HepG2 (cell line): ENCODE measurements around the gene MRPL20. TPM values are rescaled to one million over a fixed set of nuclear protein-coding genes. Genes with fewer than 3 reads are reported as not detected.

ENCODE experiments used
- BHLHE40 ChIP-seq: IDR thresholded peaks from 2 replicates; pipeline ENCODE4 v1.6.1; 2011; ENCODE audit warnings: low read length, improper control_type of control experiment
- CBX2 ChIP-seq, 2 experiments: fragments of 200-600 bp in 1 of 2; sonication (generic); formaldehyde crosslinking in 1 of 2; IDR thresholded peaks; 2 replicates each; pipeline versions ENCODE4 v1.7.0 to v1.8.1; 2018 to 2022; ENCODE audit warnings: low read depth in 2 of 2, low read length in 1 of 2, mild to moderate bottlenecking in 1 of 2, missing genetic modification reagents in 1 of 2
- GABPB1 ChIP-seq: IDR thresholded peaks from 2 replicates; pipeline ENCODE4 v1.6.1; 2016; ENCODE audit warnings: mild to moderate bottlenecking, missing genetic modification reagents, moderate library complexity, missing compliant biosample characterization
- HOXA3 ChIP-seq: sonication (generic); formaldehyde crosslinking; IDR thresholded peaks from 2 replicates; pipeline ENCODE4 v1.5.0; 2020; ENCODE audit warnings: missing genetic modification reagents
- HOXA5 ChIP-seq: sonication (generic); formaldehyde crosslinking; IDR thresholded peaks from 2 replicates; pipeline ENCODE4 v1.4.0; 2020; ENCODE audit warnings: missing genetic modification reagents
- HOXA9 ChIP-seq: sonication (generic); formaldehyde crosslinking; IDR thresholded peaks from 2 replicates; pipeline ENCODE4 v1.8.1; 2022; ENCODE audit warnings: missing genetic modification reagents, mild to moderate bottlenecking, moderate library complexity, borderline replicate concordance
- KDM1A ChIP-seq: IDR thresholded peaks from 2 replicates; pipeline ENCODE4 v1.6.1; 2016; ENCODE audit warnings: missing compliant biosample characterization
- MAFG ChIP-seq: sonication (generic); formaldehyde crosslinking; IDR thresholded peaks from 2 replicates; pipeline ENCODE4 v1.5.1; 2020; ENCODE audit warnings: mild to moderate bottlenecking, missing genetic modification reagents
- NCOA2 ChIP-seq: sonication (generic); formaldehyde crosslinking; IDR thresholded peaks from 2 replicates; pipeline ENCODE4 v1.8.0; 2022; ENCODE audit warnings: inconsistent platforms
- NFYC ChIP-seq: IDR thresholded peaks from 2 replicates; pipeline ENCODE4 v1.6.1; 2016; ENCODE audit warnings: missing genetic modification reagents, missing compliant biosample characterization
- PITX1 ChIP-seq: sonication (generic); formaldehyde crosslinking; IDR thresholded peaks from 2 replicates; pipeline ENCODE4 v1.5.1; 2020; ENCODE audit warnings: mild to moderate bottlenecking, missing genetic modification reagents
- RAD21 ChIP-seq: fragments of 450-650 bp; formaldehyde crosslinking; IDR thresholded peaks from 2 replicates; pipeline ENCODE4 v1.5.0; 2020; ENCODE audit warnings: mild to moderate bottlenecking
- SP4 ChIP-seq: sonication (generic); formaldehyde crosslinking; IDR thresholded peaks from 2 replicates; pipeline ENCODE4 v1.8.1; 2023; ENCODE audit warnings: mild to moderate bottlenecking, missing genetic modification reagents
- SSRP1 ChIP-seq: IDR thresholded peaks from 2 replicates; pipeline ENCODE4 v1.6.1; 2016; ENCODE audit warnings: control low read depth
- ZBTB42 ChIP-seq: sonication (generic); formaldehyde crosslinking; IDR thresholded peaks from 2 replicates; pipeline ENCODE4 v1.5.0; 2020; ENCODE audit warnings: mild to moderate bottlenecking, missing genetic modification reagents
- ZFP1 ChIP-seq: IDR thresholded peaks from 2 replicates; pipeline ENCODE4 v1.6.1; 2016
- ZFP37 ChIP-seq: sonication (generic); formaldehyde crosslinking; IDR thresholded peaks from 2 replicates; pipeline ENCODE4 v1.4.0; 2020; ENCODE audit warnings: missing genetic modification reagents, borderline replicate concordance
- ZNF10 ChIP-seq: sonication (generic); formaldehyde crosslinking; IDR thresholded peaks from 2 replicates; pipeline ENCODE4 v1.4.0; 2020; ENCODE audit warnings: mild to moderate bottlenecking, low read depth, missing genetic modification reagents, borderline replicate concordance
- ZNF30 ChIP-seq: sonication (generic); formaldehyde crosslinking; IDR thresholded peaks from 2 replicates; pipeline ENCODE4 v1.5.0; 2020; ENCODE audit warnings: mild to moderate bottlenecking, missing genetic modification reagents
- ZNF329 ChIP-seq: sonication (generic); formaldehyde crosslinking; IDR thresholded peaks from 2 replicates; pipeline ENCODE4 v1.9.0; 2021; ENCODE audit warnings: low read depth, mild to moderate bottlenecking, missing genetic modification reagents
- ZNF383 ChIP-seq: sonication (generic); formaldehyde crosslinking; IDR thresholded peaks from 2 replicates; pipeline ENCODE4 v1.4.0; 2020; ENCODE audit warnings: missing genetic modification reagents, mild to moderate bottlenecking, borderline replicate concordance
- ZSCAN30 ChIP-seq: sonication (generic); formaldehyde crosslinking; IDR thresholded peaks from 2 replicates; pipeline ENCODE4 v1.5.0; 2020; ENCODE audit warnings: mild to moderate bottlenecking, missing genetic modification reagents
- ZSCAN5A ChIP-seq: sonication (generic); formaldehyde crosslinking; IDR thresholded peaks from 2 replicates; pipeline ENCODE4 v1.8.0; 2022; ENCODE audit warnings: mild to moderate bottlenecking, missing genetic modification reagents, borderline replicate concordance
- polyA plus RNA-seq, 8 experiments: library from polyadenylated mRNA; depleted of rRNA in 3 of 8; stranded (reverse) in 7 of 8; unstranded in 1 of 8; fragments of >200 nt; fragmentation: Illumina TruSeq in 4 of 8; extraction: Trizol in 4 of 8; gene quantifications; 2 replicates each; pipeline versions ENCODE4 v1.2.1 to v1.2.3, GENCODE V29; 2011 to 2016; ENCODE audit warnings: low read depth in 4 of 8, missing spikeins in 1 of 8, mixed read lengths in 1 of 8; ENCODE audit not compliant: insufficient read depth in 1 of 8
- total RNA-seq, 5 experiments: library from RNA; depleted of rRNA; stranded (reverse); fragments of >200 nt; fragmentation: Illumina TruSeq; extraction: Trizol; gene quantifications; 2 replicates each; pipeline ENCODE4 v1.2.3, GENCODE V29; 2016; ENCODE audit warnings: low read depth in 1 of 5
- TF ChIP-seq, protein P1 (sequence below): IDR thresholded peaks from 2 replicates; pipeline ENCODE4 v1.4.0; 2020; ENCODE audit warnings: mild to moderate bottlenecking, missing genetic modification reagents
- TF ChIP-seq, protein P2 (sequence below): sonication (generic); formaldehyde crosslinking; IDR thresholded peaks from 2 replicates; pipeline ENCODE4 v1.5.1; 2020; ENCODE audit warnings: missing genetic modification reagents, mild to moderate bottlenecking, borderline replicate concordance

Gene MRPL20
- total and polyA plus RNA-seq, 2 of the 13 experiments (the other 11 are each of a cell fraction or from before 2014, with no cell fraction given) = 59.2 to 127 TPM

DNA sequence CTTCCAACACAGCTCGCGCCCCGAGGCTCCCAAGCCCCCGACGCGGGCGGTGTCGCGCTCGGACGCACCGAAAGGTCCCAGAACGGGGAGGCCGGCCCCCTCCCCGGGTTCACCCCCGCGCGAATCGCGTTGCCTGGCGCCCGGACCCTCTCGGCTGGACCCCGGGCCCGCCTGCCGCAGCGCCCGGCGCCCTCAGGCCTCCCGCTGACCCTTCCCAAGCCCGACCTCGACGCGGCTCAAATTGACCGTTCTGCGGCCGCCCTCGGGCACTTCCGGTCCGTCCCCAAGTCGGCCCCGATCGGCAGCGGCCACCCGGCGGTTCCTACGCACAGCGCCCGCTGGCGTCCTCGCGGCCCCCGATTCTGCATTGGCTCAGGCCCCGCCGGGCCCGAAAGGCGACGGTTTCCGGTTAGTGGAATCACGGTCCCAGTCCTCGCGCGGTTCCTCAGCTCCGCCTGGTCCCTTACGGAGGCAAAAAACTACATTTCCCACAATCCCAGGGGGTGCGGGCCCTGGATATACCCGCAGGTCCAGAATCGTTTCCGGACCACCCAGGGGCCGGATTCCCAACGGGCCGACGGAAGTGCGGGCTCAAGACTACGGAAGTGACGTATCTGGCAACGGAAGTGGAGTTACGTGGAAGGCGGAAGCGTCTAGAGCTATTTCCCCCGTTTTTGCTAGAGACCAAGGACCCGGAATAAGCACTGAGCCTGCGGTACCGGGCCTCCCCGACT lies 32.0 kb downstream of the MRPL20 start, which contains the start of gene AURKAIP1 (continued):
- TF ChIP-seq HOXA9 (CRISPR knock-in tag) = no peak
- peak; percentile 92; the same call in 1 of the 2 replicates for TF ChIP-seq ZFP1 (CRISPR knock-in tag)
- peak; percentile 91 for TF ChIP-seq HOXA3 (CRISPR knock-in tag)
- TF ChIP-seq, protein P1, sequence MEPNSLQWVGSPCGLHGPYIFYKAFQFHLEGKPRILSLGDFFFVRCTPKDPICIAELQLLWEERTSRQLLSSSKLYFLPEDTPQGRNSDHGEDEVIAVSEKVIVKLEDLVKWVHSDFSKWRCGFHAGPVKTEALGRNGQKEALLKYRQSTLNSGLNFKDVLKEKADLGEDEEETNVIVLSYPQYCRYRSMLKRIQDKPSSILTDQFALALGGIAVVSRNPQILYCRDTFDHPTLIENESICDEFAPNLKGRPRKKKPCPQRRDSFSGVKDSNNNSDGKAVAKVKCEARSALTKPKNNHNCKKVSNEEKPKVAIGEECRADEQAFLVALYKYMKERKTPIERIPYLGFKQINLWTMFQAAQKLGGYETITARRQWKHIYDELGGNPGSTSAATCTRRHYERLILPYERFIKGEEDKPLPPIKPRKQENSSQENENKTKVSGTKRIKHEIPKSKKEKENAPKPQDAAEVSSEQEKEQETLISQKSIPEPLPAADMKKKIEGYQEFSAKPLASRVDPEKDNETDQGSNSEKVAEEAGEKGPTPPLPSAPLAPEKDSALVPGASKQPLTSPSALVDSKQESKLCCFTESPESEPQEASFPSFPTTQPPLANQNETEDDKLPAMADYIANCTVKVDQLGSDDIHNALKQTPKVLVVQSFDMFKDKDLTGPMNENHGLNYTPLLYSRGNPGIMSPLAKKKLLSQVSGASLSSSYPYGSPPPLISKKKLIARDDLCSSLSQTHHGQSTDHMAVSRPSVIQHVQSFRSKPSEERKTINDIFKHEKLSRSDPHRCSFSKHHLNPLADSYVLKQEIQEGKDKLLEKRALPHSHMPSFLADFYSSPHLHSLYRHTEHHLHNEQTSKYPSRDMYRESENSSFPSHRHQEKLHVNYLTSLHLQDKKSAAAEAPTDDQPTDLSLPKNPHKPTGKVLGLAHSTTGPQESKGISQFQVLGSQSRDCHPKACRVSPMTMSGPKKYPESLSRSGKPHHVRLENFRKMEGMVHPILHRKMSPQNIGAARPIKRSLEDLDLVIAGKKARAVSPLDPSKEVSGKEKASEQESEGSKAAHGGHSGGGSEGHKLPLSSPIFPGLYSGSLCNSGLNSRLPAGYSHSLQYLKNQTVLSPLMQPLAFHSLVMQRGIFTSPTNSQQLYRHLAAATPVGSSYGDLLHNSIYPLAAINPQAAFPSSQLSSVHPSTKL (CRISPR knock-in tag) = peak; percentile 81
- TF ChIP-seq RAD21 = peak; percentile 71
- peak; percentile 67 for TF ChIP-seq NFYC (CRISPR knock-in tag)
- TF ChIP-seq ZNF383 (CRISPR knock-in tag) = no peak; the same call in 1 of the 2 replicates
- no peak for TF ChIP-seq ZNF329 (CRISPR knock-in tag)
- TF ChIP-seq, protein P2, sequence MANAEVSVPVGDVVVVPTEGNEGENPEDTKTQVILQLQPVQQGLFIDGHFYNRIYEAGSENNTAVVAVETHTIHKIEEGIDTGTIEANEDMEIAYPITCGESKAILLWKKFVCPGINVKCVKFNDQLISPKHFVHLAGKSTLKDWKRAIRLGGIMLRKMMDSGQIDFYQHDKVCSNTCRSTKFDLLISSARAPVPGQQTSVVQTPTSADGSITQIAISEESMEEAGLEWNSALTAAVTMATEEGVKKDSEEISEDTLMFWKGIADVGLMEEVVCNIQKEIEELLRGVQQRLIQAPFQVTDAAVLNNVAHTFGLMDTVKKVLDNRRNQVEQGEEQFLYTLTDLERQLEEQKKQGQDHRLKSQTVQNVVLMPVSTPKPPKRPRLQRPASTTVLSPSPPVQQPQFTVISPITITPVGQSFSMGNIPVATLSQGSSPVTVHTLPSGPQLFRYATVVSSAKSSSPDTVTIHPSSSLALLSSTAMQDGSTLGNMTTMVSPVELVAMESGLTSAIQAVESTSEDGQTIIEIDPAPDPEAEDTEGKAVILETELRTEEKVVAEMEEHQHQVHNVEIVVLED (CRISPR knock-in tag) = peak; percentile 91
- TF ChIP-seq SSRP1 = no peak; the same call in 1 of the 2 replicates
- TF ChIP-seq ZSCAN5A (CRISPR knock-in tag) = peak; percentile 44; the same call in 1 of the 2 replicates
- TF ChIP-seq ZFP37 (CRISPR knock-in tag) = peak; percentile 75
- peak; percentile 98 for TF ChIP-seq GABPB1 (CRISPR knock-in tag)
- TF ChIP-seq NCOA2 (CRISPR knock-in tag) = peak; percentile 65
- peak; percentile 77; the same call in 1 of the 2 replicates for TF ChIP-seq ZBTB42 (CRISPR knock-in tag)
- TF ChIP-seq CBX2 (IDR thresholded peaks at IDR 0.05; ENCODE audit: low read depth, low read length) = no peak
- peak; percentile 42; the same call in 1 of the 2 replicates for TF ChIP-seq CBX2 (CRISPR knock-in tag; IDR thresholded peaks at IDR 0.05; ENCODE audit: low read depth)
- no peak for TF ChIP-seq ZSCAN30 (CRISPR knock-in tag)
- peak; percentile 51; the same call in 1 of the 2 replicates for TF ChIP-seq ZNF10 (CRISPR knock-in tag)
- TF ChIP-seq SP4 (CRISPR knock-in tag) = peak; percentile 93
- TF ChIP-seq HOXA5 (CRISPR knock-in tag) = peak; percentile 92
- peak; percentile 37; the same call in 1 of the 2 replicates for TF ChIP-seq BHLHE40
- TF ChIP-seq ZNF30 (CRISPR knock-in tag) = 0 out of 2 replicates have a peak, but pooled peaks have one; percentile 38
- peak; percentile 85 for TF ChIP-seq PITX1 (CRISPR knock-in tag)
- TF ChIP-seq KDM1A (CRISPR knock-in tag) = no peak; the same call in 1 of the 2 replicates
- TF ChIP-seq MAFG = no peak
